GM12892 (cell line): ENCODE data around the gene FAM149B1.

ENCODE experiments used
- POLR2A ChIP-seq: IDR thresholded peaks from 2 replicates; pipeline ENCODE4 v1.6.1; 2011; ENCODE audit warnings: low read depth, low read length, control low read depth
- TAF1 ChIP-seq: IDR thresholded peaks from 2 replicates; pipeline ENCODE4 v1.6.1; 2011; ENCODE audit warnings: low read depth, mild to moderate bottlenecking, control low read depth, low read length, borderline replicate concordance

DNA sequence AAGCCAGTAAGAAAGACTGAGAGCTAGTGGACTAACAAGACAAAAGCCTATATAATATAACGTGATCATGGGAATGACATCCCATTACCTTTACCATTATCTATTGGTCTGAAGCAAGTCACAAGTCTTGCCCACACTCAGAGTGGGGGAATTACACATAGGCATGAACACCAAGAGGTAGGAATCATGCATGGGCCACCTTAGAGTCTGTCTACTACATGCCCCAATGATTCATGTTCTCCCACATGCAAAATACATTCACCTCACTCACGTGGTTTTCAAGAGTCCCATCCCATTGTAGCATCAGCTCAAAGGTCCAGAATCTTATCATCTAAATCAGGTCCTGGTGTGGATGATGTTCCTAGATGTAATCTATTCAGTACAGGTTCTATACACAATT, 49.7 kb downstream of the FAM149B1 start:
- no peak for TF ChIP-seq TAF1
- no peak for TF ChIP-seq POLR2A
